NCI-H2196 treated with DMSO at 0.1 percent for 48 hours (cell line): ENCODE results near the gene SPOCK1.

Experiments
- DNase-seq: peaks from one replicate; lab custom pipeline; 2025; ENCODE audit not compliant: unreplicated experiment; lab: John Stamatoyannopoulos, UW

SPOCK1 gene

GRCh38 chr5:137231540-137231939 lies 267.6 kb downstream of the SPOCK1 start:
- DNase-seq, result no peak

GRCh38 chr5:137228816-137229215 lies 270.3 kb downstream of the SPOCK1 start:
- no peak for DNase-seq

GRCh38 chr5:137226081-137226480 lies 273.0 kb downstream of the SPOCK1 start:
- no peak for DNase-seq

GRCh38 chr5:137223324-137224295 lies 275.5 kb downstream of the SPOCK1 start:
- DNase-seq, result no peak

GRCh38 chr5:137221943-137222342 lies 277.2 kb downstream of the SPOCK1 start:
- no peak for DNase-seq

GRCh38 chr5:137220523-137220927 lies 278.6 kb downstream of the SPOCK1 start:
- peak; percentile 47 for DNase-seq

- DNase-seq, result peak; percentile 77
These were observed 280.2 kb downstream of the SPOCK1 start for GRCh38 chr5:137218896-137219295.

GRCh38 chr5:137218471-137218870 lies 280.7 kb downstream of the SPOCK1 start:
- peak; percentile 19 for DNase-seq

- no peak for DNase-seq
These were observed 281.4 kb downstream of the SPOCK1 start for GRCh38 chr5:137217599-137218200.

GRCh38 chr5:137216976-137217598 lies 282.0 kb downstream of the SPOCK1 start:
- DNase-seq, result no peak

GRCh38 chr5:137215780-137216179 lies 283.3 kb downstream of the SPOCK1 start:
- DNase-seq, result no peak

GRCh38 chr5:137215261-137215660 lies 283.9 kb downstream of the SPOCK1 start:
- DNase-seq, result no peak

- DNase-seq, result no peak
These were observed 284.5 kb downstream of the SPOCK1 start for GRCh38 chr5:137214446-137215189.

GRCh38 chr5:137212471-137212870 lies 286.7 kb downstream of the SPOCK1 start:
- no peak for DNase-seq

- no peak for DNase-seq
These were observed 289.8 kb downstream of the SPOCK1 start for GRCh38 chr5:137209232-137209809.

- no peak for DNase-seq
These were observed 291.9 kb downstream of the SPOCK1 start for GRCh38 chr5:137207023-137207760.

- peak; percentile 13 for DNase-seq
These were observed 293.0 kb downstream of the SPOCK1 start for GRCh38 chr5:137206030-137206715.

GRCh38 chr5:137205231-137206027 lies 293.7 kb downstream of the SPOCK1 start:
- DNase-seq, result no peak
